HG02840 (cell line): Measurements from ENCODE around the gene SHISA4.
"Not testable (repeated sequence)": the region's sequence is repeated elsewhere in the genome, so short reads cannot be mapped to it uniquely, and the experiment has no call there.

Experiments
- ATAC-seq: cut with Tn5 transposase; IDR thresholded peaks from one replicate; pipeline ENCODE4 v1.9.1; 2021; ENCODE audit warnings: mild to moderate bottlenecking, moderate library complexity, moderate number of reproducible peaks; ENCODE audit not compliant: unreplicated experiment, low FRiP score

Gene SHISA4

GRCh38 chr1:201895913-201896807, 7.5 kb downstream of the SHISA4 start:
- no peak for ATAC-seq

DNA sequence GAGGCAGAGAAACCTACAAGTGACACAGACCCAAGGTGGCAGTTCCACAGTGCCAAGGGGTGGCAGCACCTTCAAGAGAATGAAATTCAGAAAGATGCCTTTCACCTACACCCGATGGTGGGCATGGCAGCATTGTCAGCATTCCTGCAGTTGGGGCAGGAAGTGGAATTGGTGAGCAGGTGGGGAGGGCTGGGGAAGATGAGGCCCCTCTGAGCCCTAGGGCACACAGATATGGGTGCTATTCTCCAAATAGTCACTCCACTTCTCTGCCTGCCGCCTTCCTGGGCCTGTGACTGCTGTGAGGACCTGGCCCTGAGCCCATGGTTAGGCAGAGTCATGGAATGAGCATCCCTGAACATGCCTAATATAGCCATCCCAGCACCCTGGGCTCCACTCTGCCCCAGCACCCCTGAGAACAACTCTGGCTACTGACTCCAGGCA, 8.3 kb downstream of the SHISA4 start:
- ATAC-seq: no peak

DNA sequence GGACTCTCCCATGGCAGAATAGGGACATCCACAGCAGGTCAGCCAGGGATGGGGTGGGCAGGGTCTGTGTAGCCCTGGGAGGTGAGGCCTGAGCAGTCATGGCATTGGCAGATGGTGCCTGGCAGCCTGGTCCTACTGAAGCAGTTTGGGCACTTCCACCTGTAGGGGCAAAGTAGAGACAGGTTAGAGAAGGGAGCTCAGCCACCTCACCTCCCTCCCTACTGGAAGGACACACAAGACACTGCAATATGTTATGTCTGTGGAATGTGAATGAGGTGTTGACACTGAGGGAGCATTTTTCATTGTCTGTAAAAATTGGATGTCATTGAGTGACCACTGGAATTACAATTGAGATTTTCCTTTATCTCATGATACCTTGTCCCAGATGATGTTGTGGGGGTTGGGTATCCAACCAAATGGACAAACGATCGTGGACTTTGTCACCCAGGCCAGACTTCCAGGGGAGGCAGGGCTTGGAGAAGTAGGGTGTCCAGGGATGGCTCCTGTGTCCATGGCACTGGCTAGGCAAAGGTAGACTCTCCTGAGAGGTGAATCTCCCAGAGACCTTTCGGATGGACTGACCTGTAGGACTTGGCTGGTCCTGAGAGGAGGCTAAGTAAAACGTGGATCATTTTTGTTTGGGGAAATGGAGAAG, 9.7 kb downstream of the SHISA4 start:
- ATAC-seq: no peak

DNA sequence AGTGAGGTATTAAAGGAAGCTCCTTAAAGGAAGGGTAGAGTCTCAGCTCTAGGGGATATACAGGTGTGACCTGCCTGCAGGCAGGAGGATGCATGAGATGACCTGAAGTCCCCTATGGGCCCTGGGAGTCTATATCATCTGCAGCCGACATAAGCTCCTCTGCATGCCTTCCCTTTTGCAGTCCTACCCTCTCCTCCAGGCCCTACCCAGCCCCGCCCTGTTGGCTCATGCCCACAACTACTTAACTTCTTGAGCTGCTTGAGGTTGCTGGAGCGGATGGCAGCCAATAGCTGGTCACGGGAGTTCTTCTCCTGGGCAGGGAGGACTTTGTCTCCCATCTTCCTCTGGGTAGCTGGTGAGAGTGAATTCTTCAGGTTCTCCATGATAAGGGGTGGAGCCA, 10.3 kb downstream of the SHISA4 start:
- ATAC-seq: no peak

- ATAC-seq: no peak
Measured at GRCh38 chr1:201899683-201900429, 11.2 kb downstream of the SHISA4 start.

- no peak for ATAC-seq
Measured at GRCh38 chr1:201900476-201900875, 11.8 kb downstream of the SHISA4 start.

DNA sequence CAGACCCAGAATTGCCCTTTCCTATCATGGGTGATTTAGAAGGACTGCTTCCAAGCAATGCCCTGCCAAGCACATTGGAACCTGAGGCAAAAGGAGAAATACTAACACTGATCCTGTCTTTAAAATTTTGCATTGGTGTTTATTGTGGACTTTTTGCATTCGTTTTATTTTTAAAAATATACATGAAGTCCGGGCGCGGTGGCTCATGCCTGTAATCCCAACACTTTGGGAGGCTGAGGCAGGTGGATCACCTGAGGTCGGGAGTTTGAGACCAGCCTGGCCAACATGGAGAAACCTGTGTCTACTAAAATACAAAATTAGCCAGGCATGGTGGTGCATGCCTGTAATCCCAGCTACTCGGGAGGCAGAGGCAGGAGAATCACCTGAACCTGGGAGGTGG, 12.3 kb downstream of the SHISA4 start:
- ATAC-seq: not testable (repeated sequence)

DNA sequence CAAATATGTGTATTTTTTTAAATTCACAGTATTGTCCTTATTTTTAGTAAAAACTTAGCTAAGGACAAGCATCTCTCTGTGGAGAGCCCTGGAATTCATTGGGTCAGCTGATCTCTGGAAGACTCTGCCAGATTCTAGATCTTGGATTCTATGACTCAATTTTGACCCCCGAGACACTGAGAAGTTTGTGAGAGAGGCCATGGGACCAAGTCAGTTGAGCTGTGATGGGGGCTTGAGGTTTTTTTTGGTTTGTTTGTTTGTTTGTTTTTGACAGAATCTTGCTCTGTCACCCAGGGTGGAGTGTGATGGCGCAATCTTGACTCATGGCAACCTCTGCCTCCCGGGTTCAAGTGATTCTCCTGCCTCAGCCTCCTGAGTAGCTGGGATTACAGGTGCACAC, 13.5 kb downstream of the SHISA4 start:
- ATAC-seq: no peak

GRCh38 chr1:201903135-201903534, 14.4 kb downstream of the SHISA4 start:
- no peak for ATAC-seq

- no peak for ATAC-seq
Measured at GRCh38 chr1:201904579-201904978, 15.9 kb downstream of the SHISA4 start.

- no peak for ATAC-seq
Measured at GRCh38 chr1:201905234-201905890, 16.7 kb downstream of the SHISA4 start.

DNA sequence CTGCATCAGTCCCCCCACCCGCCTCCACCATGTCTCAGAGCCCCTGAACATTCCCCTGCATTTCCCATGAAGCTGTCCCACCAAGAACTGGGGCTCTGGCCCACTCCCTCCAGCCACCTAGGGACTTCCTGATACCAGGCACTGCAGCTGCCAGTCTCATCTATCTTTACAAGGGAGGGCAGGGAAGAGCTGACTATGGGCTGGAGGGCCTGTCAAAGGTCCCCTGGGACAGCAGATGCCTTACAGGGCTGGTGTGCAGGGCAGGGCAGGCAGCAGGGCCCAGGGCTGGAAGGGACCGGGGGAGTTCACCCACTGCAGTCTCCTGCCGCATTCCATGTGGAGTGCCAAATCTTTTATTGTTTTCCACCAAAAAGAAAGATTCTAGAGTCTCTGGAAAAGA, 17.6 kb downstream of the SHISA4 start:
- no peak for ATAC-seq

DNA sequence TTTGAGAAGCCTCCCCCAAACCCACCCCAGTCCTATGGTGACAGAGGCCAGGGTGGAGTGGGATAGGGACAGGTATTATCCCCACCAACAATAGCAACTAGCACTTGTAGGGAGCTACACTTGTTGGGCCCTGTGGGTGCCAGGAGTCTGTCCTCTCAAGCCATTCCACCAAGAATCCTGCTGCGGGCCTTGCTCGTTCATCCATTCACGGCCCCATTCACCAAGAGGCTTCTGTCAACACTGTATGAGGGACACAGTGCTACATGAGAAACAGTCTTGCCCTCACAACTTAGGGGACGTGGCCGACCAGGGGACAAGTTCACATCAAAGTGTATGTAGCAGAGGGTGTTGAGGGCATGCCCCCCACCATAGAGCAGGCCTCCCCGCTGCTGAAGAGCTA, 18.9 kb downstream of the SHISA4 start:
- no peak for ATAC-seq

GRCh38 chr1:201911826-201912571, 23.3 kb downstream of the SHISA4 start:
- no peak for ATAC-seq

DNA sequence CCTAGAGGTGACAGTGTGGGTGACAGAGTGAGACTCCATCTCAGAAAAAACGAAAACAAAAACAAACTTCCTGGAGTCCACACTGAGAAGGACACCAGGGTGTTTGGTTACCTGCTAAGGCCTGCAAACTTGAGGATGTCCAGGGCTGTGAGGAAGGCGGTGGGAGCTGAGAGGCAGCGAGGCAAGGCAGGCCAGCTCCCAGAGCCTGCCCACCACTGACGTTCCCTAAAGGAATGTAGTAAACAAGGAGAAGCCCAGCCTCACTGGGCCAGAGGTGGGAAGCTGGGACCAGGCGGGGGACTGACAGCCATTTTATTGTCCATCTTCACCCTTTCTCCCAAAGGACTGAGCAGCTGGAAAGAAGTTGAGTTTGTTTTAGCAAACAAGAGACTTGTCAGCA, 24.1 kb downstream of the SHISA4 start:
- no peak for ATAC-seq

- ATAC-seq: no peak
Measured at GRCh38 chr1:201914456-201915235, 25.9 kb downstream of the SHISA4 start.

DNA sequence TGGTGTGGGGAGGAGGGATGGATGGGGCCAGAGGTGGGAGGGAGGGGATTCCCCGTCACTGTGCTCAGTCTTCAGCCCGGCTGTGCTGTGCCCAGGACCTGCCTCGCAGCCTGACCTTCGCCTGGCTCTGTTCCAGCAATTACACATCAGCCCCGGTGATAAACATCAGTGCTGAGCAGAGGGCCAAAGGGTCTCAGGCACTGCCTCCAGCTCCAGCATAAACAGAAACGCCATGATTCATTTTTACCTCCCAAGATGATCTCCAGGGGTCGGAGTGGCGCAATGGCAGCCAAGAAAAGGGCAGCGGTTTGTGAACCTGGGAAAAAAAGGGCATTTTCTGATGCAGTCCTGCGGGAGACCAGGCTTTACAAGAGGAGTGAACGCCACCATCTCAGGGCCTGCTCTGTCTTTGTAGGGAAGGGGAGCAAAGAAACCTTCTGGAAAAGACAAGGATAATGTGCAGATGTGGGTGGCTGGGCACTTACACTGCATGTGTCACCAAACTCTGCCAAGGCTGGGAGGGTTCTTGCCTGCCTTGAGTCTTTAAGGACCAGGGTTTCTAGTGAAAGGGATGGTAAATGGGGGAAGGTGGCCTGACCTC, 28.1 kb downstream of the SHISA4 start:
- ATAC-seq: no peak

GRCh38 chr1:201917362-201918033, 28.8 kb downstream of the SHISA4 start:
- no peak for ATAC-seq
